GM12891 (cell line): Measurements from ENCODE around the gene OR2T10.
"Not testable (repeated sequence)": the region's sequence is repeated elsewhere in the genome, so short reads cannot be mapped to it uniquely, and the experiment has no call there.

Source experiments
- POLR2A ChIP-seq: IDR thresholded peaks from 2 replicates; pipeline ENCODE4 v1.6.1; 2011; ENCODE audit warnings: low read depth, low read length, control low read depth
- POLR2AphosphoS5 ChIP-seq: IDR thresholded peaks from 2 replicates; pipeline ENCODE4 v1.6.1; 2011; ENCODE audit warnings: low read depth, low read length, control low read depth

DNA sequence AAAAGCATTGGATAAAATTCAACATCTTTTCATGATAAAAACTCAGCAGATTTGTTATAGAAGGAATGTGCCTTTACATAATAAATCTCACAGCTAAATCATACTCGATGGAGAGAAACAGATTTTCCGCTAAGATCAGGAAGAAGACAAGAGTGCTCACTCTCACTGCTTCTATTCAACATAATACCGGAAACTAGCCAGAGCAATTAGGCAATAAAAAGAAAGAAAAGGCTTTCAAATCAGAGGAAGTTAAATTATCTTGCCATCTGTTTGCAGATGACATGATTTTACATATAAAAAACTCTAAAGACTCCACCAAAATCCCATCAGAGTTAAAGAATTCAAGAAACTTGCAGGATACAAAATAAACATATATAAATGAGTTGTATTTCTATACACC lies 26.7 kb downstream of the OR2T10 start:
- TF ChIP-seq POLR2A, POLR2AphosphoS5: not testable (repeated sequence)
